BJ (cell line): Measurements from ENCODE around the gene KATNB1. TPM values are rescaled to one million over a fixed set of nuclear protein-coding genes. Genes with fewer than 3 reads are reported as not detected.
A peak's percentile ranks its signal among the peaks of the same experiment; 100 is the strongest.
"Not testable (repeated sequence)": the region's sequence is repeated elsewhere in the genome, so short reads cannot be mapped to it uniquely, and the experiment has no call there.

ENCODE experiments used
- CTCF ChIA-PET: fragments of 350-600 bp; formaldehyde crosslinking; extraction: SDS; loops from one replicate; lab custom pipeline; 2021; ENCODE audit warnings: antibody characterized with exemption, inconsistent platforms; lab: Yijun Ruan, JAX
- POLR2A ChIA-PET: fragments of 300-600 bp; sonication (Branson Sonifier 250); formaldehyde crosslinking; extraction: SDS; loops from one replicate; lab custom pipeline; 2021; ENCODE audit warnings: antibody characterized with exemption; lab: Charles Lee
- DNase-seq: peaks from one replicate; pipeline ENCODE4 v3.0.0-alpha.2; 2011; ENCODE audit warnings: low read depth
- H3K27me3 ChIP-seq: 2 replicates; pipeline ENCODE4 v1.6.0; 2011; ENCODE audit warnings: low read length; ENCODE audit not compliant: control insufficient read depth, insufficient read depth
- H3K36me3 ChIP-seq: 2 replicates; pipeline ENCODE4 v1.5.1; 2011; ENCODE audit warnings: low read length; ENCODE audit not compliant: control insufficient read depth, insufficient read depth
- H3K4me3 ChIP-seq: 2 replicates; pipeline ENCODE4 v1.5.1; 2011; ENCODE audit warnings: low read depth, mild to moderate bottlenecking, control low read depth, low read length
- CTCF ChIP-seq: IDR thresholded peaks from 2 replicates; pipeline ENCODE4 v1.5.1; 2011; ENCODE audit warnings: low read depth, mild to moderate bottlenecking, control low read depth, inconsistent platforms, low read length, moderate library complexity; ENCODE audit not compliant: insufficient read depth
- polyA plus RNA-seq: library from polyadenylated mRNA; depleted of rRNA; stranded (reverse); fragments of >200 nt; gene quantifications from 2 replicates; pipeline ENCODE4 v1.2.3, GENCODE V29; 2011

The KATNB1 gene
- polyA plus RNA-seq, 1 experiment = 28.1 TPM

- no peak overlapping the region for H3K4me3 ChIP-seq
- TF ChIP-seq CTCF = peak; percentile 48
- ChIA-PET POLR2A (no interaction called here), CTCF (interaction anchor here (1.0 to 5.2 kb wide), 3 partner anchors 14 to 102 kb away, joined by 3 to 25 read pairs (median 11); no protein-coding TSS in a partner anchor)
- DNase-seq = no peak
- H3K27me3 ChIP-seq = no peaks in the 10 kb centered on the region
- peaks cover 33% of the 10 kb centered on the region for H3K36me3 ChIP-seq
Measured at GRCh38 chr16:57795431-57795878, 59.9 kb downstream of the KATNB1 start.

GRCh38 chr16:57796014-57796413 lies 60.4 kb downstream of the KATNB1 start:
- POLR2A ChIA-PET, DNase-seq, H3K27me3 ChIP-seq, H3K4me3 ChIP-seq: not testable (repeated sequence)
- CTCF ChIA-PET = interaction anchor here (1.0 to 5.2 kb wide), 3 partner anchors 14 to 101 kb away, joined by 3 to 25 read pairs (median 11); no protein-coding TSS in a partner anchor
- H3K36me3 ChIP-seq = peaks cover 31% of the 10 kb centered on the region

- DNase-seq = no peak
- CTCF ChIA-PET = interaction anchor here (5.2 kb wide), 1 partner anchor 66 kb away, joined by 25 read pairs; no protein-coding TSS in a partner anchor
- TF ChIP-seq CTCF = no peak
- H3K4me3 ChIP-seq = no peak overlapping the region
- peaks cover 24% of the 10 kb centered on the region for H3K36me3 ChIP-seq
- POLR2A ChIA-PET = no interaction called here
- no peaks in the 10 kb centered on the region for H3K27me3 ChIP-seq
Measured at GRCh38 chr16:57797216-57797525, 61.6 kb downstream of the KATNB1 start.

- Histone ChIP-seq H3K27me3 (no peaks in the 10 kb centered on the region), H3K4me3 (no peak overlapping the region), H3K36me3 (peaks cover 22% of the 10 kb centered on the region)
- CTCF ChIA-PET = interaction anchor here (0.6 to 5.2 kb wide), 4 partner anchors 9 to 849 kb away, joined by 3 to 25 read pairs (median 3); no protein-coding TSS in a partner anchor
- POLR2A ChIA-PET = no interaction called here
- TF ChIP-seq CTCF = no peak
- DNase-seq = no peak
Measured at GRCh38 chr16:57797526-57798266, 62.1 kb downstream of the KATNB1 start.

GRCh38 chr16:57798267-57798810 lies 62.8 kb downstream of the KATNB1 start:
- Histone ChIP-seq H3K36me3 (peaks cover 22% of the 10 kb centered on the region), H3K4me3 (no peak overlapping the region), H3K27me3 (no peaks in the 10 kb centered on the region)
- CTCF ChIA-PET = interaction anchor here (0.6 to 5.2 kb wide), 5 partner anchors 9 to 848 kb away, joined by 3 to 25 read pairs (median 3); no protein-coding TSS in a partner anchor
- no peak for TF ChIP-seq CTCF
- POLR2A ChIA-PET = no interaction called here
- DNase-seq = no peak
